Brain microvascular endothelial cell (primary cell): ENCODE results near the gene TACR1.
A peak's percentile ranks its signal among the peaks of the same experiment; 100 is the strongest.
"Not testable (repeated sequence)": the region's sequence is repeated elsewhere in the genome, so short reads cannot be mapped to it uniquely, and the experiment has no call there.

Experiments
- DNase-seq: peaks from one replicate; pipeline ENCODE4 v3.0.0-alpha.2; 2020
- H3K27ac ChIP-seq: fragments of 250-450 bp; sonication (Bioruptor Pico); 2 replicates; pipeline ENCODE4 v1.5.1; 2020; ENCODE audit warnings: mild to moderate bottlenecking, moderate library complexity
- H3K27me3 ChIP-seq: fragments of 250-450 bp; sonication (Bioruptor Pico); replicated peaks from 2 replicates; pipeline ENCODE4 v1.5.1; 2020; ENCODE audit warnings: mild to moderate bottlenecking
- H3K36me3 ChIP-seq: fragments of 250-450 bp; sonication (Bioruptor Pico); replicated peaks from 2 replicates; pipeline ENCODE4 v1.5.1; 2020; ENCODE audit warnings: mild to moderate bottlenecking
- H3K4me3 ChIP-seq: 2 replicates; pipeline ENCODE4 v1.5.1; 2011; ENCODE audit warnings: low read depth, mild to moderate bottlenecking, control low read depth, low read length, moderate library complexity
- CTCF ChIP-seq: IDR thresholded peaks from 2 replicates; pipeline ENCODE4 v1.5.1; 2011; ENCODE audit warnings: low read depth, mild to moderate bottlenecking, moderate library complexity, low read length, control low read depth, inconsistent platforms; ENCODE audit errors: missing control alignments
- in situ Hi-C: cut with HindIII; loops from 2 replicates; pipeline ENCODE4 v1.10.0; 2017; ENCODE audit warnings: low sequenced_read_pairs, low pct_ligation_motif_present

TACR1 gene

GRCh38 chr2:75166491-75166890 is 32.8 kb downstream of the TACR1 start:
- DNase-seq: no peak
- H3K27me3 ChIP-seq: no peaks in the 10 kb centered on the region
- in situ Hi-C loops: no loop called here
- TF ChIP-seq CTCF: no peak
- no peak overlapping the region for H3K4me3 ChIP-seq
- H3K27ac ChIP-seq: no peak overlapping the region
- H3K36me3 ChIP-seq: no peaks in the 10 kb centered on the region

DNA sequence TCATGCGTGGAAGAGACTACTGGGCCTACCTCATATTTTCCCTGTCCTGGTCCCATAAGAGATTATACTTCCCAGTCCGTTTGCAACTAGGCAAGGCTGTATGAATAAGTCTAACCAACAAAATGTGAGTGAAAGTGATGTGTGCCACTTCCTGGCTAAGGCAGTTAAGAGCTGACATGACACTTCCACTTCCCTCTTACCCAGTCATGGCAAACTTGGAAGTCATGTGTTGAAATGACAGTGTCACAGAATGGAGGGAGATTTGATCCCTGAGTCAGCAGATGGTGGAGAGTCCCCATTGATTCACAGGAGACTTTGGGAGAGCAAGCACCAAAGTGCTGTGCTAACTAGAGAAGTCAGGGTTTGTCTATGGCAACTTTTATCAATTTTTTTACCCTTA is 36.4 kb downstream of the TACR1 start:
- Histone ChIP-seq H3K27me3 (no peaks in the 10 kb centered on the region), H3K27ac (no peak overlapping the region), H3K36me3 (no peaks in the 10 kb centered on the region), H3K4me3 (no peak overlapping the region)
- DNase-seq: no peak
- TF ChIP-seq CTCF: no peak
- in situ Hi-C loops: no loop called here

DNA sequence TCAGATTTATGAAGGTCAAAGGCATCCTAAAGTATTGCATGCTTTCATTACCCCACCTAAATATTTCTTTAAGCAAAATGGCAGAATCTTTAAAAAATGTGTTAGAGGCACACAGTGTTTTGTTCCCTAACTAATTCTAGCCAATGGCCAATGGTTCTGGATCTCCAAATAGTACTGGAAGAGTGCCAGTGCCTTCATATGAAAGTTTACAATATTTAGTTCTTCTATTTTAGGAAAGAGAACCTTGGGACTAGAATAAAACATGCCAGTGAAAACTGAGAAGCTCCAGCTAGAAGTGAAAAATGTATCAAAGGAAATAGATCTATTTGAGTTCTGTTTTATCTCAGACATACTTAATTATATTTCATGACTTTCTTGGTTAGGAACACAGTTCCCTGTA is 37.1 kb downstream of the TACR1 start:
- in situ Hi-C loops: no loop called here

GRCh38 chr2:75157435-75157834 is 41.9 kb downstream of the TACR1 start:
- H3K4me3 ChIP-seq: no peak overlapping the region
- DNase-seq: no peak
- no peak overlapping the region for H3K27ac ChIP-seq
- no peaks in the 10 kb centered on the region for H3K36me3 ChIP-seq
- in situ Hi-C loops: no loop called here
- H3K27me3 ChIP-seq: no peaks in the 10 kb centered on the region
- peak; percentile 30 for TF ChIP-seq CTCF

More for the DNA sequence above, 37.1 kb downstream of the TACR1 start:
- Histone ChIP-seq H3K36me3 (no peaks in the 10 kb centered on the region), H3K27me3 (no peaks in the 10 kb centered on the region), H3K27ac (no peak overlapping the region), H3K4me3 (no peak overlapping the region)
- TF ChIP-seq CTCF: no peak
- no peak for DNase-seq

- Histone ChIP-seq H3K27ac (no peak overlapping the region), H3K36me3 (no peaks in the 10 kb centered on the region), H3K27me3 (no peaks in the 10 kb centered on the region), H3K4me3 (no peak overlapping the region)
- TF ChIP-seq CTCF: no peak
- in situ Hi-C loops: no loop called here
- no peak for DNase-seq
These were observed 44.2 kb downstream of the TACR1 start for GRCh38 chr2:75155115-75155514.

DNA sequence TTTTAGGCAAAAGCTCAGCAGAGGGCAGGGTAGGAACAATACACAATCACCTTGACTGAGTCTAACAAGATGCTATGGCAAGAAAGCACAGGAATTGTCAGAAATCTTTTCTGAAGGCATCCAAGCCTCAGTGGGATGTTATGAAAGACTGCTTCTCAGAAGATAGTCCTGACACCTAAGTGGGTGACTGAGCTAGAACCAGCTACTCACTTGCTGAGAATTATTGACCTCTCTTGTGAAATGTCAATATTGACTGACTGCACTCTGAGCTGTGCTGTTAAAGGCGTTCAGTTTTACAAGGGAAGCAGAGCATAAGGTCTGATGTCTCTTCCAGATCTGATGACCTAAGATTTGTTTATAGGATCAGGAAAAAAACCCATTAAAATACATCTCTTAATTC is 46.1 kb downstream of the TACR1 start:
- TF ChIP-seq CTCF: no peak
- Histone ChIP-seq H3K4me3 (no peak overlapping the region), H3K27me3 (no peaks in the 10 kb centered on the region), H3K27ac (no peak overlapping the region), H3K36me3 (no peaks in the 10 kb centered on the region)
- DNase-seq: no peak
- in situ Hi-C loops: no loop called here

- H3K27me3 ChIP-seq, H3K27ac ChIP-seq, DNase-seq, in situ Hi-C loops, H3K36me3 ChIP-seq, H3K4me3 ChIP-seq: not testable (repeated sequence)
These were observed 47.1 kb downstream of the TACR1 start for GRCh38 chr2:75152243-75152642.

GRCh38 chr2:75147884-75148283 is 51.4 kb downstream of the TACR1 start:
- H3K36me3 ChIP-seq, H3K27ac ChIP-seq, H3K4me3 ChIP-seq, H3K27me3 ChIP-seq, DNase-seq, in situ Hi-C loops: not testable (repeated sequence)
